HG03135 (cell line): ENCODE data around the gene GPR142.

ENCODE experiments used
- ATAC-seq: cut with Tn5 transposase; IDR thresholded peaks from one replicate; pipeline ENCODE4 v1.9.1; 2021; ENCODE audit warnings: mild to moderate bottlenecking, moderate library complexity; ENCODE audit not compliant: unreplicated experiment

Gene GPR142

DNA sequence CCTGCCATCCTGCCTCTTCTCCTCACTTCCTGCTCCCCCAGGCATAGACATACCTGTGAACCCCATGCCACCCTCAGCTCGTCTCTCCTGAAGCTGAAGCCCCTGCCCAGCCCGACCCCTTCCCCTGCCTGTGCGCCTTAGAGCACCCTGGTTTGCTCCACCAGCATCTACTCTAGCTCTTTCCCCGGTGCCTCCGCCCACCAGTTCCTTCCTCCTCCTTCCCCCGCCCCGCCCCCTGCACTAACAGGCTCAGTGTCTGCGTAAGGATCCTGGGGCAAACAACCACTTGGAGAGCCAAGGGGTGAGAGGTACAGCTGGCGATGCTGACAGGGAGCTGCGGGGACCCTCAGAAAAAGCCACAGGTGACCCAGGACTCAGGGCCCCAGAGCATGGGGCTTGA lies 1.9 kb downstream of the GPR142 start:
- no peak for ATAC-seq

DNA sequence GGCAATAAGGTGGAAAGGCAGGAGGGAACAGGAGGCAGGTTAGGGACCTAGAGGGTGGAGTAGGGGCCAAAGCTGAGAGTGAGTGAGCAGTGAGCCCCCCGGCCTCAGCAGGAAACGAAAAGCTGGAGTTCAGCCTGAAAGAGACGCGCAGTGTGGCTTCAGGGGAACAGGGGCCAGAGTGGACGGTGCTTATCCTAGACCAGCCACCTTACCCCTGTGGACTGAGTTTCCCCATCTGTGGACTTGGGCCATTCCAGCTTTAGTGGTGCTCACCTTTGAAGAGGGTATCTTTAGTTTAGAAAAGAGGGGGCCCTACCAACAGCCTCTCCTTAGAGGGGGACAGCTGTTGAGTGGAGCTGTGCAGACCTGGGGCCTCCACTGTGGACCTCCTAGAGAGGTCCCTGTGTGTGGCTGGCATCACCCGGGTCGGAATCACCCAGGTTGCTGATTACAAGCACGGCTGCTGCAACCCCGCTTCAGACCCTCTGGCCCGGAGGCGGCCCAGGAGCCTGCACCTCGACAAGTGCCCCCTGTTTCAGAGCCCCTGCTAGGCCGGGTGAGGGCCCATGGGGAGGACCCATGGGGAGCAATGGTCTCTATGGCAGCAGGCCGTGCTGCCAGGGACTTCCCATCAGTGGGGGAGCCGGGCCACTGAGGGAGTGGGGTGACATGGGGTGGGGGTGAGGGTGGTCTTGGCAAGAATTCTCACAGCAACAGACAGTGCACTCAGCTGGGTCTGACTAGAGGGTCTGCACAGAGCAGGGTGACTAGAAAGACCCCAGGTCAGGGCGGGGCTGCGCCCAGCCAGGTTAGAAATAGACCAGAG lies 2.6 kb downstream of the GPR142 start:
- ATAC-seq: no peak

DNA sequence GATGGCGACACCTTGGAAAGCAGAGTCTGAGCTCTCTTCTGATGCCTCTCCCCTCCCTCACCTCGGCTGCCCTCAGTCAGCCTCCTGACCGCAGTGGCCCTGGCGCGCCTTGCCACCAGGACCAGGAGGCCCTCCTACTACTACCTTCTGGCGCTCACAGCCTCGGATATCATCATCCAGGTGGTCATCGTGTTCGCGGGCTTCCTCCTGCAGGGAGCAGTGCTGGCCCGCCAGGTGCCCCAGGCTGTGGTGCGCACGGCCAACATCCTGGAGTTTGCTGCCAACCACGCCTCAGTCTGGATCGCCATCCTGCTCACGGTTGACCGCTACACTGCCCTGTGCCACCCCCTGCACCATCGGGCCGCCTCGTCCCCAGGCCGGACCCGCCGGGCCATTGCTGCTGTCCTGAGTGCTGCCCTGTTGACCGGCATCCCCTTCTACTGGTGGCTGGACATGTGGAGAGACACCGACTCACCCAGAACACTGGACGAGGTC lies 4.4 kb downstream of the GPR142 start:
- ATAC-seq: no peak

DNA sequence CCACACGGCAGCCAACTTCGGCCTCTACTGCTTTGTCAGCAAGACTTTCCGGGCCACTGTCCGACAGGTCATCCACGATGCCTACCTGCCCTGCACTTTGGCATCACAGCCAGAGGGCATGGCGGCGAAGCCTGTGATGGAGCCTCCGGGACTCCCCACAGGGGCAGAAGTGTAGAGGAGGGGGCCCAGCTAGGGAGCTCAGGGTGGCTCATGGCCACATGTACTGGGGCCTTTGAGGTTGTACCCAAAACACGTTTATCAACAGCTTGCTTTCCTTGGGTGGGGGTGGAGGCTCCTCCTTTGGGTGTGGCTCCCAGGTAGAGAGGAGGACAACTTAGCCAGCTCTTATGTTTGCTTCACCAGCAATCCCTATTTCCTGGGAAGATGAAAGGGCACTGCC lies 5.1 kb downstream of the GPR142 start:
- no peak for ATAC-seq

DNA sequence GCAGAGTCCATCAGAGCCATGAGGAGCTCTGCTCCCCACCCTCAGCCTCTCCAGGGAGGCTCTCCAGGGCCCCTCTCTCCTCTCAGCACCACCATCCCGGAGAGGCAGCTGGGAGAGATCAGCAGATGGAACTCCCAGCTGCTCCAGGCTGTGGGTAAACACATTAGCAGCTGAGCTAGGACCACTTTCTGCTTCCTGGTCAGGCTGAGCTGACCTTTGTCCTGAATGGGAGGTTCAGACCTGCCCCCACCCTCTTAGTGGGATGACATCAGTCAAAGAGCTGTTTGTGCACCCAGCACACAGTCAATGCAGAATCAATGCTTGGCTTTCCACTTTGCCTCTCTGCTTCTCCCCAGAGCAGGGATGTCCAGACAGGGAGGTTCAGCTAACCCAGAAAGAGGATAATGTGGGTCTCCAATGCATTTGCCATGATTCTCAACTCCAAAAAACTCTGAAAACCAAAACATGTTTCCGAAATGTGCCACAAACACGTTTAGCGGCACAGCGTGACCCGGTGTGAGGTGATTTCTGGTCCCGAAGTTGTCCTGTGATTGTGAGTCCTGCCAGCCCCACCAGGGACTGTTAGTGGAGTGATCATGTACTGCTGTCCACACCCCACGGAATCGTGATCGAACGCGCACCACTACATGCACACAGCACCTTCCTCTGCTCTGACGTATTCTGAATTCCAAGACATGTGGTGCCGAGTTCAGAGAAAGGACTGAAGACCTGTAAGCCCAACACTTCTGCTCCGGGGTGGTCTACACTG lies 6.7 kb downstream of the GPR142 start:
- ATAC-seq: no peak

DNA sequence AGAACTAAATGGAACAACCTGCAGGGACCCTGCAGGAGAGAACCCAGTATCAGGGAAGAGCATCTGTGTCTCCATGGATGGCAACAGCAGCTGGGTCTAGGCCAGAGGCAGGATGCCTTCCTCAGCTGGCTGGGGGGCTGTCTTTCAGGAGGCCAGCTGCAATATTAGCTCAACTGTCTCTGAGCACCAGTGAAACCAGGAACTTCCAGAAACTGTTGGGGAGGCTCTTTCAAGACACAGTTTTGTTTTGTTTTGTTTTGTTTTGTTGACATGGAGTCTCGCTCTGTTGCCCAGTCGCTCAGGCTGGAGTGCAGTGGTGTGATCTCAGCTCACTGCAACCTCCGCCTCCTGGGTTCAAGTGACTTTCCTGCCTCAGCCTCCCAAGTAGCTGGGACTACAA lies 7.6 kb downstream of the GPR142 start:
- no peak for ATAC-seq

DNA sequence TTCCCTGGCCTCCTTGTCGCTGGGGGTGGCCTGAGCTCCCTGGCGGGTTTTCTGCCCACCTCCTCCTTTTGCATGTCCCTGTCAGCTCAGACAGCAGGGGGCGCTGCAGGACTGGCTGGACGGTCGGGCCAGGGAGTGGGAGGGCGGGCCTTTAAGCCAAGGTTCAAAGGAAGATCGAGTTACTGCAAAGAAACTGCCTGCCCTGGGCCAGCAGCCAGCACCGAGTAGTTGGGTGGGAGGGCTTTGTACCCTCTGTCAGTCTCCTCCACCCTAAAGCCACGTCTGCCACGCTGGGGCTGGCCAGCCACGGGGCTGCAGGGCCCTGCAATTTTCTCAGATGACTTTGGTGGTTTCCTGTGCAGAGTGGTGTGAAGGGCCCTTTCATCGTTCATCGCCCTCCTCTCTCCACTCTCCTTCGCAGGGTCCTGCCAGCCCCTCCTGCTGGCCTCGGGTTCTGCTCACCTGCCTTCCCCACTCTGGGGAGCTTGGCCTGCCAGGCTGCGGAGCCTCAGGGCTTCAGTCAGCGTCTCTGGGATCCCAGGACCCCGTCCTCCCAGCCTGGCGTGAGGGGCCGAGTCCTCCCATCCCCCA lies 12.3 kb downstream of the GPR142 start:
- ATAC-seq: peak; percentile 73

DNA sequence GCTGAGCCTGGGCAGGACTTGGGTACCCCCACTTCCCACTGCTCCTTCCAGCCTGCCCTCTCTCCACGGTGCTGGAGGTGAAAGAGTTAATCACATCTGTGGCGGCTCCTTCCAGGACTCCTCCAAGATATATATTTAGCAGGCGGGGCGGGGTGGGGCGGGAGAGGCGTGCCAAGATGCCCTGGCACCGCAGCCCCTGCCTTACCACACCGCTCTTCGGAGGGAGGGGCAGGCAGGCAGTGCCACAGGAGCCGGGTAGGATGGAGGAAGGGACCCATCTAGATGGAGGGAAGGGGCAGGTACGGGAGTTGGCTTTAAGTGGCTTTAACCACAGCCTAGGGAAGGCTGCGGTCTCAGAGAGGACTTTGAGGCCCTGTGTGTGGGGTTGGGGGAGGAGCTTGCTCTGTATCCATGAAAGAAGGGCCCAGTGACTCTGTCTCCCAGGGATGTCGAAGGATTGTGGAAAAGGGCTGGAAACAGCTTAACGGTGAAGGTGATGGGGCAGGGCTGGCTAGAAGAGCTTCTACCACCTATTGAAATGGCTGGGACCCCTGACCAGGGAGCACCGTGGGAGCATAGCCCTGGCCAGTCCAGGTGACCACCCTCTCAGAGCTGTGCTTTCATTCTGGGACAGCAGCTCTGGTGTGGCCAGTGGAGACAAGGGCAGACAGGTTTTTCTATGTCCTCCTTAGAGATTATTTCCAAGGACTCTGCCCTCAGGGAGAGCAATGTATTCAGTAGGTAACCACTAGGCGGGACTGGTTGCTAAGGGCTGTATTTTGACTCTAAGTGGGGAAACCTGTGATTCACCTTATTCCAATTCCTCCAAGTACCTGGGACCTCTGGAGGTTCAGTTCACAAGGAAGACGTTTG lies 13.0 kb downstream of the GPR142 start:
- no peak for ATAC-seq

DNA sequence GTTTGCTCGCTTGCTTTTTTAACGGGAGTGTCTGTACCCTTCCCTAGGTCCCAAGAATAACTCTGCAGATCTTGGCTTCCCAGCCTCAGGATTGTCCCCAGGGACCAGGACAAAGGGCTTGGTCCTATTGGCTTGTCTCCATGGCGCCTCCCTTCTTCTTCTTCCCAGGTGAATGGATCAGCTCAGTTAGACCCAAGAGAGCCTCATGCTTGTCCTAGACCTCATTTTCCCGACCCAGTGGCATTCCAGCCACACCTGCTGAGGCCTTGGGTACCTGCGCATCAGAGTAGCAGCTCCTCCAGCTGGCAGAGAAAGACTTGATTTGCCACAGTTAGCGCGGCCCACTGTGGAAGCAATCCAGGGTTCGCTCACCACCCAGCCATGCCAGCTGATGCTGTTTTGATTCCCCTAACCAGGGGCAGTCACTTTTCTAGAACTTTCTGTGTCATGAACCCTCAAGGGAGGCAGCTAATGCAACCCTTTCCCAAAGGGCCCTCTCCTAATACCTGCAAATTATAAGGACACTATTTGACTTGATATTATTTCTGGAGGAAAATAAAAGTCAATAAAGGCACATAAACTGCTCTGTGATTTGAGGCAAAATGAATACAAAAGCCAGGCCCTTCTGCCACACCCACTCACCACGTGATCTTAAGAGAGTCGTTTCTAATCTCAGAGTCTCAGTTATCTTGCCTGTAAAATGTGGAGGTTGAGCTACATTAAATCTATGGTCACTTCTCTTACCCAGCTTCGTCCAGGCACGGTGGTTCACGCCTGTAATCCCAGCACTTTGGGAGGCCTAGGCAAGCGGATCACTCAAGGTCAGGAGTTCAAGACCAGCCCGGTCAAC lies 13.9 kb downstream of the GPR142 start:
- no peak for ATAC-seq

DNA sequence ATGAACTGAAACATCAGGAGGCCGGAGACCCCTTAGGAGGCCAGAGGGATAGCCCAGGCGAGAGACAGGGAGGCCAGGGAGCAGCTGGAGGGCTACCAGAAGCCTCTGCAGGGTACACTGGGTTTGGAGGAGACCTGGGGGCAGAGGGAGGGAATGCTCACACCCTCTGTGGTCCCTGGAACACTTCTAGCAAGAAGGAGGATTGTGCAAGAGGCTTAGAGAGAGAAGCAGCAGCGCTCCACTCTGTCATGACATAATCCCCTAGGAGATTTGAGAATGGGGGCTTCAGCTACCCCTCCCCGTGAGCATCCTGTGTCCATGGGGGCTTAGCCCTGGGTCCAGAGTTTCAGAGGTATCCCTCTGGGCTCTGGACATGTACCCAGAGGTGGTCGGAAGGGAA lies 15.8 kb downstream of the GPR142 start:
- ATAC-seq: no peak

DNA sequence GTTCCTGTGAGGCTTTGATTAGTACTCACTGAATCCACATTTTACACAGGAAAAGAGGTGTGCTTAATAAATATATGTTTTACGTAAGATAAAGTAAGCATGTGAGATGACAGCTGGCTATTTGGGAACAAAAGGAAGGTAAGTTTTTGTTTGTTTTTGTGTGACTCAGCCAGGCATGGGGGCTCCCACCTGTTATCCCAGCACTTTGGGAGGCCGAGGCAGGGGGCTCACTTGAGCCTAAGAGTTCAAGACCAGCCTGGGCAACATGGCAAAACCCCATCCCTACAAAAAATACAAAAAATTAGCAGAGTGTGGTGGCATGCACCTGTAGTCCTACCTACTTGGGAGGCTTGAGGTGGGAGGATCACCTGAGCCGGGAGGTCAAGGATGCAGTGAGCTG lies 17.9 kb downstream of the GPR142 start:
- ATAC-seq: no peak

DNA sequence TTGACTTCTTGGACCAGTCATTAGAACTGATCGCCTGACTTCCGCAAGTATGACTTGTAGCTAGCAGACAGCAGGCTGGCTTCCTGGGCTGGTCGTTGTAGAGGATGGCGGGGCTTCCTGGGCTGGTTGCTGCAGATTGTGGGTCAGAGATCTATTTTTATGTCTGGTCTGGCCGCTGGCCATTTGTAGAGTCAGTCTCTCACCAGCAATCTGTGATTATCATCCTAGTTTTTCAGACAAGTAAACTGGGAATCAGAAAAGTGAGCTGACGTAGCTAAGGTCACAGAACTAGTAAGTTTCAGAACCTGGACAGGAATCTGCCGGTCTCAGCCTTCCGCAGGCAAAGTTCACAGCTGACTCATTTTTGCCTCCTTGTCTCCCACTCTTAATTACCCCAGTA lies 19.1 kb downstream of the GPR142 start:
- ATAC-seq: no peak

DNA sequence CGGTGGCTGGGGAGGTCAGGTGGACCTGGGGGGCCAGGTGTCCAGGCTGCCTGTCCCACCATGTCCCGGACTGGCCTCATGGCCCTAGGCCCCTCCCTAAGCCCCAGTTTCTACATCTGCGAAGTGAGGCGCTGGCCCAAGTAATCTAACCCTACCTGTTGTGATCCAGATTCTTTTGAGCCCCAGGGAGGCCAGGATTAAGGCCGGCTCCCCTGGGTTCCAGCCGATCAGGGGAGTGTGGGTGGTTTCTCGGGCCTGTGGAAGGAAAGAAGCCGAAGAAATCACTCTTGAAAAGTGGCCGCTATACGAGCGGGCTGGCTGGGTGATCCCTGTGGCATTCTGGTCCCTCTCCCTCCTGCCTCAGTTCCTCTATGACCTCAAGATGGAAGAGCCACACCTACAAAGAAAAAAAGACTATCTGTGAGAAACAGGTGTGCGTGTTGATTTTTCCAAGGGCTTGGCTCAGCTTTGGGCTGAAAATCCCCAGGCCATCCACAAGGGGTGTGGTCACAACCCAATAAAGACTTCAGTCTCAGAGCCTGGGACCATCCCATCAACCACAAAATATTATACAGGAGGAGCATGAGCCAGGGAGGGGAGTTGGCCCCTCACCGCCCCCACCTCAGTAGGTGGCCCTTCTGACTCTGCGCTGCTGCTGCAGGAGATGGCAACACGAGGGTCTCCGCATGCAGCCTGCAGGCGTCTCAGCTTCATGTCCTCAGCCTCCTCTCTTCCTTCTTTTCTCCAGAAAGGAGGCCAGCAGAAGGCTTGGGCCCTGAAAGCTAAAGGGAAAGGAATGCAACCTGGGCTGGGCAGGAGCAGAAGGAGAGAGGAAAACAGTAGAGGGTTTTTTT lies 20.3 kb downstream of the GPR142 start:
- no peak for ATAC-seq

DNA sequence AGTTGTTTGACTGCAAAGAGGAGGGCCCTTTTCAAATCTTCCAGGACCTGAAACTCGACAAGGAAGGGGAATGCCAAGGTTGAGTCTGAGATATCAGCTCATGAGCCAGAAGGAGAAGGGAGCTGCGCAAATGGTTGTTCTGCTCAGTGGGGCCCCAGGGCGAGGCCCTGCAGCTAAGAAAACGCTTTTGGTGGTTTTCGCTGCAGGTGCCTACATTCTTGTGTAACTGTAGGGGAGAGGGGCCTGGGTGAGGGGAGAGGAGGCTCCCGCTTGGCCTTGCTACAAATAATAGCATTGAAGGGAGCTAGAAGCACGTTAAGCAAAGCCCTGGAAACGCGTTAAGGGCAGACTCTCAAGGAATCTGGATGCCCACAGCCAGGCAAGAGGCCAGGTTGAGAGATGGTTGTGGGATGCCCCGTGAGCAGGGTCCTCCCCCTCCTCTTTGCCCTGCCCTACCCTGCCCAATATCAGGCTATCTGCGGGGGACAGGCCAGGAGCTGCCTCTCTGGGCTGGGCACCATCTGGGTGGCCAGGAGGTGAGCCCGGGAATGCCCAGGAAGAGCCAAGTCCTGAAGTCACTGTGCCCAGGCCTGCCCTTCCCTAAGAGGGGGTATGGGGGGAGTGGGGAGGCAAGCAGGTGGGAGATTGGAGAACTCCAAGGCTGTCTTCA lies 21.9 kb downstream of the GPR142 start:
- ATAC-seq: no peak

DNA sequence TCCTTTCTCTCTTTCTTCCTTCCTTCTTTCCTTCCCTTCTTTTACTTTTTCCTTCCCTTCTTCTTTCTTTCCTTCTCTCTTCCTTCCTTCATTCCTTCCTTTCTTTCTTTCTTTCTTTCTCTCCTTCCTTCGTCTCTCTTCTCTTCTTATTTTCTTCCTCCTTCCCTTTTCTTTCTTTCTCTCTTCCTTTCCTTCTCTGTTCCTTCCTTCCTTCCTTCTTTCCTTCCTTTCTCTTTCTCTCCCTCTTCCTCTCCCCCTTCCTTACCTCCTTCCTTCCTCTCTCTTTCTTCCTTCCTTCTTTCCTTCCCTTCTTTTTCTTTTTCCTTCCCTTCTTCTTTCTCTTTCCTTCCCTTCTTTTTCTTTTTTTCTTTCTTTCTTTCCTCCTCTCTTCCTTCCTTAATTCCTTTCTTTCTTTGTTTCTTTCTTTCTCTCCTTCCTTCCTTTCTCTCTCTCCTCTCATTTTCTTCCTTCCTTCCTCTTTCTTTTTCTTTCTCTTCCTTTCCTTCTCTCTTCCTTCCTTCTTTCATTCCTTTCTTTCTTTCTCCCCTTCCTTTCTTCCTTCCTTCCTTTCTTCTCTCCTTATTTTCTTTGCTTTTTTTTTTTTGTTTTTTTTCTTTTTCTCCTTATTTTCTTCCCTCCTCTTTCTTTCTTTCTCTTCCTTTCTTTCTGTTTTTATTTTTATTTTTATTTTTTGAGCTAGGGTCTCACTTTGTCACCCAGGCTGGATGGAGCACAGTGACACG lies 22.8 kb downstream of the GPR142 start:
- no peak for ATAC-seq

DNA sequence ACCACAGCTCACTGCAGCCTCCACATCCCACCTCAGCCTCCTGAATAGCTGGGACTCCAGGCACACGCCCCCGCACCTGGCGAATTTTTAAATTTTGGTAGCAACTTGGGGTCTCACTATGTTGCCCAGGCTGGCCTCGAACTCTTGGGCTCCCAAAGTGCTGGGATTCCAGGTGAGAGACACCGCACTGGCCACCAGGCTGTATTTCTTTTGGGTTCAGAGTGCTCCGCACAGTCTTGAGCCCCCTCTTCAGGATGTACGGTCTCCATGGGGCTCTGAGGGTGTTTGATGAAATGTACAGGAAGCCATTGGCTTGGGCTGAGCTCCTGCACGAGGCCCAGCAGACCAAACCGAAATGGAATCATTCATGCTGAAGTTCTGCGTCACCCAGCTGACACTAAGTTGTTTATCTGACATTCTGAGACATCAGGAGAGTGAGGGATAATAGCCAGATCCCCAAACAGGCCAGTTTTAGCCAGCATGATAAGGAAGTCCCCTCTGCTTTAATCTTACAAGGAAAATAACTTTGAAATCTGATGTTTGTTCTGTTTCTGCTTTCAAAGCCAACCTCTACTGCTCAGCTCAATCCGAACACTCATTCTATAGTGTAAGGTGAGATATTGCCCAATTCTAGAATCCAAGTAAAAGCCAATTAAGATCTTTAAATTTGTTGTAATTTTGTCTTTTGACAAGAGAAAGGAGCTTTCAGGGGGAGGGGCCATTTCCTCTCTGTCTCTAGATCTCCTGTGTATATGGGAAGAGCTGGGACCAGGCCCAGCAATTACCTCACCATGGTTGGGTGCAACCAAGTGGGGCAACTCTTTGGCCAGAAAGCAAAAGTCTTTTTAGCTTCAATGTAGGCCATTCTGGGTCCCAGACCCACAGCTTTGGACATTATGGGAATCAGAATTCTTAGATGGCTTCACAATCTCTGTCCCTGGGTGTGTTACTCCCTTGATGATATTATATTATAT lies 23.7 kb downstream of the GPR142 start:
- ATAC-seq: no peak

DNA sequence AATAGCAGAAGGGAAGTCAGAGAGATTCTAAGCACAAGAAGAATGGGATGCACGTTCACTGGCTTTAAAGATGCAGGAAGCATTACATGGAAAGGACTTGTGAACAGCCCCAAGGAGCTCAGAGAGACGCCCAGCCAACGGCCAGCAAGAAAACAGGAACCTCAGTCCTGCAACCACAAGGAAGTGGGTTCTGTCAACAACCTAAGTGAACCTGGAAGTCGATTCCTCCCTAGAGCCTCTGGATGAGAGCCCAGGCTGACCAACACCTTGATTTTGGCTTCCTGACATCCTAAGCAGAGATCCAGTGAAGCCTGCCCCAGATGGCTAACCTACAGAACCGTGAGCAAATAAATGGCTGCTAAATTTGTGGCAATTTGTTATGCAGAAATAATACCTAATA lies 24.5 kb downstream of the GPR142 start:
- no peak for ATAC-seq
